SJCRH30 (cell line): ENCODE results near the gene CYP2D6. TPM values are rescaled to one million over a fixed set of nuclear protein-coding genes. Genes with fewer than 3 reads are reported as not detected.
"Not testable (repeated sequence)": the region's sequence is repeated elsewhere in the genome, so short reads cannot be mapped to it uniquely, and the experiment has no call there.

Experiments
- DNase-seq, 2 experiments: peaks; one replicate each; pipeline ENCODE4 v3.0.0-alpha.2; 2015 to 2020
- H3K27ac ChIP-seq: fragments of 250-450 bp; sonication (Bioruptor Pico); 2 replicates; pipeline ENCODE4 v1.5.1; 2020; ENCODE audit warnings: mild to moderate bottlenecking, moderate library complexity
- H3K27me3 ChIP-seq: fragments of 250-450 bp; sonication (Bioruptor Pico); 2 replicates; pipeline ENCODE4 v1.5.1; 2020; ENCODE audit warnings: mild to moderate bottlenecking, moderate library complexity
- H3K36me3 ChIP-seq: fragments of 250-450 bp; sonication (Bioruptor Pico); 2 replicates; pipeline ENCODE4 v1.5.1; 2020; ENCODE audit warnings: mild to moderate bottlenecking, moderate library complexity
- H3K4me1 ChIP-seq: fragments of 250-450 bp; sonication (Bioruptor Pico); 2 replicates; pipeline ENCODE4 v1.5.1; 2020; ENCODE audit warnings: mild to moderate bottlenecking, moderate library complexity
- H3K4me3 ChIP-seq: fragments of 250-450 bp; sonication (Bioruptor Pico); 2 replicates; pipeline ENCODE4 v1.5.1; 2020; ENCODE audit warnings: mild to moderate bottlenecking, moderate library complexity
- H3K9me3 ChIP-seq: fragments of 250-450 bp; sonication (Bioruptor Pico); replicated peaks from 2 replicates; pipeline ENCODE4 v1.5.1; 2020; ENCODE audit warnings: mild to moderate bottlenecking, moderate library complexity
- total RNA-seq: library from RNA; depleted of rRNA; stranded (reverse); fragments of >200 nt; shearing (Covaris generic); gene quantifications from 2 replicates; pipeline ENCODE4 v1.2.3, GENCODE V29; 2014; rRNA removed

CYP2D6 gene
- total RNA-seq = 0.04 TPM in 1 of 2 replicates, not detected in the other

DNA sequence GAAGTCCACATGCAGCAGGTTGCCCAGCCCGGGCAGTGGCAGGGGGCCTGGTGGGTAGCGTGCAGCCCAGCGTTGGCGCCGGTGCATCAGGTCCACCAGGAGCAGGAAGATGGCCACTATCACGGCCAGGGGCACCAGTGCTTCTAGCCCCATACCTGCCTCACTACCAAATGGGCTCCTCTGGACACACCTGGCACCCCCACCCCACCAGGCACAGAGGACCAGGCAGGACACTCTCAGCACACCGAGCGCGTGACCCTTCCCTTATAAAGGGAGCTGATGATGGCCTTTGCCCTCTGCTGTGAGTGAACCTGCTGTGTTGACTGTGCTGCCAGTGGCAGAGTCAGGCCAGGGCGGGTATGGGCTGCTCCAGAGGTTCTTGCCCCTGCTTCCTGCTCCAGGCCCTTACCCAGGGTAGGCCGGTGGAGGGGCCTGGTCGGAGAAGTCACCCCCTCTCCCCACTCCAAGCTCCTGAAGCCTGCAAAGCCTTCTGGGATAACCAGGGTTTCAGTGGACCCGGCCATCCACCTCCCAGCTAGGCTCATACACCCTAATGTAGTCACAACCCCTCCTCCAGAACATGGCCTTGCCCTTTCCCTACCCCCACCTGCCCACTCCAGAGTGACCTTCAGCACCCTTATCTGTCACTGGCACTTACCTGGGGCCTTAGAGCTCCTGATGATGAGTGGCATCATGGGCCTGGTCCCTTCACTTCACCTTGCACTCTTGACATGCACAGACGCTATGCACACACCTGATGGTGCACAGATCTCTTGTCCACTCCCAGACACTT, at the start of gene CYP2D6:
TSS of gene CYP2D6 (minus strand) at position 172 of the 793 bp plus-strand sequence. CDS start at position 153, 19 bp downstream.
- H3K9me3 ChIP-seq, H3K27ac ChIP-seq, H3K36me3 ChIP-seq, H3K4me3 ChIP-seq, H3K4me1 ChIP-seq, DNase-seq, H3K27me3 ChIP-seq: not testable (repeated sequence)

DNA sequence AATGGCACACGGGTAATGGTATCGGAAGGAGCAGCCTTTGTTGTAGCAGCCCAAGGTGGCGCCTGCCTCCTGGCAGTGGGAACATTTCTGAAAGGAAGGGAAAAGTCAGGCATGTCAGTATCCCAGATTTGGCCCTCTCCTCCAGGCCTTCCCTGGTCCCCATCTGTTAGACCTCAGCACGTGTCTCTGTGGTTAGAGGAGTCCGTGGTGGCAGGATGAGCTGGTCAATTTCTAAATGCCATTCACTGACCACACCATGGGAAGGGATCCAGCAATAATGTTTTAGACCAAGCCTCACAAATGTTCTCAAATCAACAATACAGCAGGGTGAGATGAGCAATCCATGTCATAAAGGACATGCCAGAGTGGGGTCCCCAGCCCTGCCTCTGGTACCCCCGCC, 49.0 kb upstream of the CYP2D6 start:
- no peaks in the 10 kb centered on the region for H3K36me3 ChIP-seq
- no peak overlapping the region for H3K4me3 ChIP-seq
- no peak overlapping the region for H3K27ac ChIP-seq
- DNase-seq = peak; percentile 49 to 63
- peaks cover 6% of the 10 kb centered on the region for H3K4me1 ChIP-seq
- H3K27me3 ChIP-seq = no peaks in the 10 kb centered on the region
- no peaks in the 10 kb centered on the region for H3K9me3 ChIP-seq

- H3K27ac ChIP-seq = no peak overlapping the region
- no peaks in the 10 kb centered on the region for H3K36me3 ChIP-seq
- H3K9me3 ChIP-seq = no peaks in the 10 kb centered on the region
Measured at GRCh38 chr22:42178910-42179519, 48.4 kb upstream of the CYP2D6 start.

GRCh38 chr22:42177891-42178336, 47.3 kb upstream of the CYP2D6 start:
- H3K27ac ChIP-seq = no peak overlapping the region

More at GRCh38 chr22:42178910-42179519, 48.4 kb upstream of the CYP2D6 start:
- H3K4me1 ChIP-seq = peaks cover 6% of the 10 kb centered on the region
- DNase-seq = no peak
- H3K4me3 ChIP-seq = no peak overlapping the region
- no peaks in the 10 kb centered on the region for H3K27me3 ChIP-seq

DNA sequence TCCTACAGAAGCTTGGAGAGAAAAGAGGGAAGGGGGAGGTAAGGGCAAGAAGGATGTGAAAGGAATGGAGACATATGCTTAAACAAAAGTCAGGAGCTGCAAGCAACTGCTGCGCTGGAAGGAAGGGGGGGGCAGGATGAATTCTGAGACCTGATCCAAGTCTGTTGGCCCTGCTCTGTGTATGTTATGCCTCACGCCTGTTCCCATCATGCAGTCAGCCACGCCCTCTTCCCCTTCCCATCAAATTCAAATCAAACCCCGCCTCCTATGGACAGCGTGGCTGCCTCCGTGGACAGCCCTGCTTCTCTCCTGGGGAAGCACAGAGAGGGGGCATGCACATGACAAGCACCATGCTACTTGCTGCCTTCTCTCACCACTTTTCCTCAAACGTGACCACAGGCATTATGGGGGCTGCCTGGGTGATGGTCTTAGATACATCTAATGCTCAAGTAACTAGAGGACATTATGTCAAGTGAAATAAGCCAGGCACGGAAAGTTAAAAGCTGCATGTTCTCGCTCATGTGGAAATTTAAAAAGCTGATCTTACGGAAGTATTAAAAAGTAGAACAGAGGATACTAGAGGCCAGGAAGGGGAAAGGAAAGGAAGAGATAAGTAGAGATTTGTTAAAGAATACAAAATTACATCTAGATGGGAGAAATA, 45.8 kb upstream of the CYP2D6 start:
- no peak overlapping the region for H3K4me3 ChIP-seq
- no peak overlapping the region for H3K27ac ChIP-seq
- no peaks in the 10 kb centered on the region for H3K36me3 ChIP-seq
- no peaks in the 10 kb centered on the region for H3K27me3 ChIP-seq
- no peaks in the 10 kb centered on the region for H3K9me3 ChIP-seq
- peaks cover 6% of the 10 kb centered on the region for H3K4me1 ChIP-seq
- DNase-seq = no peak

More at GRCh38 chr22:42177891-42178336, 47.3 kb upstream of the CYP2D6 start:
- no peak for DNase-seq
- no peaks in the 10 kb centered on the region for H3K36me3 ChIP-seq
- H3K4me3 ChIP-seq = no peak overlapping the region
- H3K9me3 ChIP-seq = no peaks in the 10 kb centered on the region
- peaks cover 6% of the 10 kb centered on the region for H3K4me1 ChIP-seq
- H3K27me3 ChIP-seq = no peaks in the 10 kb centered on the region

DNA sequence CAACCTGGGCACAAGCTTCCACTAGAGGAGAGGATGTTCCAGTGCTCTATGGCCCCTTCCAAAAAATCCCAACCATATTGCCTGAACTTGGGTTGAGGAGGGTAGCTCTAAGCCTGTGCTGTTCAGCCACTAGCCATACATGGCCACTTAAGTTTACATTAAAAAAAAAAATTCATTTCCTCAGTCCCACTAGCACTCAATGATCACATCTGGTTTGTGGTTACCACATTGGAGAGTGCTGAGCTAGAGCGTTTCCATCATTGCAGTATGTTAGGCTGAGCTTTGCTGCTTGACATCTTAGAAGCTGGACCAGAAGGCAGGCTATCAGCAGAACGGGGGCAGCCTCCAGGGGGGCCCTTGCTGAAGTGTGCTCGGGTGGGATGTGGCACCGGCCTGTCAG, 43.5 kb upstream of the CYP2D6 start:
- no peak overlapping the region for H3K27ac ChIP-seq
- no peak for DNase-seq
- H3K9me3 ChIP-seq = no peaks in the 10 kb centered on the region

DNA sequence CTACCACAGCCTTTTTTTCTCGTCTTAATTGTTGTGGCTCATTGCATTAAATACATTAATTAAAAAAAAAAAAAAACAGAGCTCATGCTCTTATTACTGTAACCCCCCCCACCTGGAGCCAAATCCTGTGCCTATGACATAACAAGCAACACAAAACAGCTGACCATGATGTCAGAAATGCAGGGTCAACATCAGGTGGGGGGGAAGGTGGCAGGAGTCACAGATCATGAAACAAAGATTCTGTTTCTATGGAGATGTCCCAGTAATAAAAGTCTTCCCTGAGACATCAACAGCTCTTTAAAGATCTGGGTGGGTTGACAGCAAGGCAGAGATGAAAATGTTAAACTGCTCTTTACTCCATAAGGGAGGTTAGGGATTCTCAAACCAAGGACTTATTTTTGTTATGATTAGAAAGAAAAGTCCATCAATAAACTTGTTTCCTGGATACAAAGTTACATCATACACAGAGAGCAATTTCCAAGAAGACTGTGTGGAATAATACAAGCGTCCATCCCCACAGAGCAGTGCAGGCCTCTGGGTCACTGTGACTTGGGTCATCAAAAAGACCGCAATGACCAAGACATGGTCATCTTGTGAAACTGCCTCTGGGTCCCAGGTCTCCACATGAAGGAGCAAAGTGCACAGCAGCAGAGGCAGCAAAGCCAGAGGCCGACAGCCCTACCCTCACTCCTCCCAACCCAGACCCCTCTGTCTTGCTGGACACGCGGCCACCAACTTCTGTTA, 42.7 kb upstream of the CYP2D6 start:
- Histone ChIP-seq H3K36me3 (peaks cover 3% of the 10 kb centered on the region; the same call in 1 of the 2 replicates), H3K4me3 (no peak overlapping the region), H3K27ac (no peak overlapping the region), H3K4me1 (no peaks in the 10 kb centered on the region), H3K9me3 (no peaks in the 10 kb centered on the region), H3K27me3 (no peaks in the 10 kb centered on the region)
- DNase-seq = no peak

More for the DNA sequence above, 43.5 kb upstream of the CYP2D6 start:
- H3K27me3 ChIP-seq = no peaks in the 10 kb centered on the region
- no peaks in the 10 kb centered on the region for H3K4me1 ChIP-seq
- H3K4me3 ChIP-seq = no peak overlapping the region
- H3K36me3 ChIP-seq = peaks cover 3% of the 10 kb centered on the region; the same call in 1 of the 2 replicates

DNA sequence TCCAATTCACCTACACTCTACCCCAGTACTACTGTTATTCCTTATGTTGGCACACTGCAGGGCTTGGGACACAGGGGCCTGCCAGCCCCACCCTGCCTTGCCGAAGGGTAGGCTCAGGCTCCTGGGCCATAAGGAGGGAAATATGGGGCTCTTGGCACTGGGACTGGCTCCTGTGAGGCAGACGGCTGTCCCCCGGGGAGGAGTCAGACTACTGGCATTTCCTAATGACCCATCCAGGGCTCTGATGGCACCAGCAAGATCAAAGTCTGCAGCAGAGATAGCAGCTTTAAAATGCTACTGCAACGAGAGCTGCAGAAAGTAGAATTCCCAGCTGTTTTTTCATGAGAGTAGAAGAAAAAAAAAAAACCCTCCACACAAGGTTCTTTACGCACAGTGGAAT, 42.2 kb upstream of the CYP2D6 start:
- no peak for DNase-seq
- Histone ChIP-seq H3K4me3 (no peak overlapping the region), H3K27me3 (no peaks in the 10 kb centered on the region), H3K27ac (no peak overlapping the region), H3K9me3 (no peaks in the 10 kb centered on the region), H3K36me3 (peaks cover 3% of the 10 kb centered on the region; the same call in 1 of the 2 replicates), H3K4me1 (no peaks in the 10 kb centered on the region)

DNA sequence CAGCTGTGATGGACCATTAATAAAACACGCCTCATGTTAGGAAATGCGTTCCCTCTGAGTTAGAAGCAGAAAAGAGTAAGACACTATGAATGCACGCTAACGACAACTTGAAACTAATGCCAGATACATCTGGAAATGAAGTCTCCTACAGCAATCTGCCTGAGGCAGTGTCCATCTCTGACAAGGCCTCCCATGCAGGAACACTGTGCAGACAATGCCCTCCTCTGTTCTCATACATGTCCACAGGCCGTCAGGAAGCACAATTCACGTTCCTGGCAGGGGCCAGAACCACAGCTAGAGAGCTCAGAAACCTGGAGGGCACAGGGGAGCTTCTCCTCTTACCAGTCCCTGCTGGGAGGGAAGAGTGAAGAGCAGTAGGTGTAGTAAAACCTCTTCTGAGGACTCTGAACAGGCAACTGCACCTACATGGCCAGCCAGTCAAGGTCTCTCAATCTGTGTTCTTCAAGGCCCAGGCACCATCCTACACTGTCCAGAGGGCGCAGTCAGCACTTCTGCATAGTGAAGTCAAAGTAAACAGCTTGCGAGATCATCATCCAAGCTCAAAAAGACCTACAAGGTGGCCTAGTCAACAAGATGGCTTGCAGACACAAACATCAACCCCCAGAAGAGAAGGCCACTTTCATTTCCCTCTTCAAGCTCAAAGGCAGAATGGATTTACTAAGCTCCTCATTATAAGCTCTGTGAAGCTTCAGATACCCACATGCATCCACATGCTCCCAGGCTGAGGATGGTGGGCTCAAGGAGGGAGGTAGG, 41.5 kb upstream of the CYP2D6 start:
- H3K36me3 ChIP-seq = peaks cover 3% of the 10 kb centered on the region; the same call in 1 of the 2 replicates
- no peak overlapping the region for H3K27ac ChIP-seq
- no peaks in the 10 kb centered on the region for H3K4me1 ChIP-seq
- H3K9me3 ChIP-seq = no peaks in the 10 kb centered on the region
- DNase-seq = peak in 1 of 2 experiments; percentile 24
- H3K27me3 ChIP-seq = no peaks in the 10 kb centered on the region
- no peak overlapping the region for H3K4me3 ChIP-seq

GRCh38 chr22:42171417-42171816, 40.8 kb upstream of the CYP2D6 start:
- no peaks in the 10 kb centered on the region for H3K27me3 ChIP-seq
- H3K4me1 ChIP-seq = no peaks in the 10 kb centered on the region
- no peaks in the 10 kb centered on the region for H3K9me3 ChIP-seq
- no peak overlapping the region for H3K4me3 ChIP-seq
- peaks cover 3% of the 10 kb centered on the region; the same call in 1 of the 2 replicates for H3K36me3 ChIP-seq
- no peak for DNase-seq
- H3K27ac ChIP-seq = no peak overlapping the region

- peaks cover 3% of the 10 kb centered on the region; the same call in 1 of the 2 replicates for H3K36me3 ChIP-seq
- H3K4me1 ChIP-seq = no peaks in the 10 kb centered on the region
- no peak overlapping the region for H3K27ac ChIP-seq
- no peaks in the 10 kb centered on the region for H3K27me3 ChIP-seq
- no peaks in the 10 kb centered on the region for H3K9me3 ChIP-seq
- no peak for DNase-seq
- H3K4me3 ChIP-seq = no peak overlapping the region
Measured at GRCh38 chr22:42170946-42171345, 40.3 kb upstream of the CYP2D6 start.

DNA sequence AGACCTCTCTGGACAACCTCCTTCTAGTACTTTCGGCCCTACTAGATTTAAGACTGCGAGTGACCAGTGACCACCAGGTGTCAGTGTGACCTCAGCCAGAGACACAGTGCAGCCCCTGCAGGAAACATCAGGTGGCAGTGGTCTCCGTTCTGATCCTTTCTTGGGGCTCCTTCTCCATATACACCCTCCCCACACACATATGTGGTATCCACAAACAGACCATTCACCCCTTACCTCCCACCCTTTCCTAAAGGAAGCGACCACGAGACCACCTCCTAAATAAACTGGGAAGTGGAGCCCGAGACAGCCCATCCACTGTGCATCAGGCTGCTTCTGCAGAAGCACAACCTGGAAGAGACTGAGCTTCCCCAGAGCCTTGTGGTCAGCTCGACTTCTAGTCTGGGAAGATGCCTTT, 38.5 kb upstream of the CYP2D6 start:
- DNase-seq = peak; percentile 59 to 74
- Histone ChIP-seq H3K9me3 (no peaks in the 10 kb centered on the region), H3K27ac (no peak overlapping the region), H3K4me3 (no peak overlapping the region), H3K4me1 (no peaks in the 10 kb centered on the region), H3K36me3 (peaks cover 3% of the 10 kb centered on the region; the same call in 1 of the 2 replicates), H3K27me3 (no peaks in the 10 kb centered on the region)

GRCh38 chr22:42168476-42168875, 37.9 kb upstream of the CYP2D6 start:
- Histone ChIP-seq H3K27ac (no peak overlapping the region), H3K9me3 (no peaks in the 10 kb centered on the region), H3K27me3 (no peaks in the 10 kb centered on the region), H3K36me3 (peaks cover 3% of the 10 kb centered on the region; the same call in 1 of the 2 replicates), H3K4me1 (no peaks in the 10 kb centered on the region), H3K4me3 (no peak overlapping the region)
- DNase-seq = no peak

DNA sequence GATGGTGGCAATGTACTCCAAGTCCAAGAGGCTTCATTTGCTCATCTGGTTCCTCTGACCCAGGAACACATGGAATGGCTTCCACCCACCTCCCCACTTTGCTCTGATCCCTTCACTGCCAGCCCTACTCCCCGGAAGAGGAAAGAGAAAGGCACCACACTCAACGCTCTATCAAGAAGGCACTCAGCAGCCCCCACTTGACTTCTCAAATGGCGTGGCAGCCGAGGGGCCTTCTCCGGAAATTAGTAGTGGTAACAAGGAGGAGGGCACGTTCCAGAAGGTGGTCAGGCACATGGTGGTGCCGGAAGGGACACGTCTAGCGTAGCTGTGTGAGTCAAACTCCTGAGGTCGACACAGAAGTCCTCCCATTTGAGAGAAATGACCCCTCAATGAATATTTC, 36.5 kb upstream of the CYP2D6 start:
- Histone ChIP-seq H3K4me1 (no peaks in the 10 kb centered on the region), H3K9me3 (no peaks in the 10 kb centered on the region), H3K36me3 (peaks cover 3% of the 10 kb centered on the region; the same call in 1 of the 2 replicates), H3K4me3 (no peak overlapping the region), H3K27me3 (no peaks in the 10 kb centered on the region), H3K27ac (no peak overlapping the region)
- no peak for DNase-seq
